PC-9 (cell line): ENCODE measurements around the gene GIPC2.

Source experiments
- CTCF ChIP-seq: fragments of 200-600 bp; sonication (generic); conservative IDR thresholded peaks from 2 replicates; pipeline ENCODE4 v1.6.1; 2017; ENCODE audit warnings: mixed run types, antibody characterized with exemption, mild to moderate bottlenecking, moderate library complexity
- EZH2 ChIP-seq: fragments of 200-600 bp; sonication (generic); IDR thresholded peaks from 2 replicates; pipeline ENCODE4 v1.8.0; 2017; ENCODE audit warnings: antibody characterized with exemption, low read depth

- TF ChIP-seq EZH2 (no peak), CTCF (no peak)
These were observed 9.9 kb downstream of the GIPC2 start for GRCh38 chr1:78055565-78056132.
